Keratinocyte (primary cell): ENCODE data around the gene PLEKHD1.

Experiments
- EZH2 ChIP-seq: IDR thresholded peaks from one replicate; pipeline ENCODE4 v1.6.1; 2012; ENCODE audit warnings: inconsistent platforms, mild to moderate bottlenecking, low read length, moderate library complexity
- TF ChIP-seq, protein P1 (sequence below), 3 experiments: IDR thresholded peaks in 1 of 3; conservative IDR thresholded peaks in 1 of 3; optimal IDR thresholded peaks in 1 of 3; 2 replicates in 2 of 3; 3 replicates in 1 of 3; pipeline versions ENCODE3 to v1.5.1; 2011; ENCODE audit warnings: low read length in 3 of 3, mild to moderate bottlenecking in 3 of 3, moderate library complexity in 2 of 3, control low read depth in 1 of 3, inconsistent platforms in 1 of 3; ENCODE audit not compliant: insufficient read depth in 2 of 3; ENCODE audit errors: extremely low read depth in 1 of 3

DNA sequence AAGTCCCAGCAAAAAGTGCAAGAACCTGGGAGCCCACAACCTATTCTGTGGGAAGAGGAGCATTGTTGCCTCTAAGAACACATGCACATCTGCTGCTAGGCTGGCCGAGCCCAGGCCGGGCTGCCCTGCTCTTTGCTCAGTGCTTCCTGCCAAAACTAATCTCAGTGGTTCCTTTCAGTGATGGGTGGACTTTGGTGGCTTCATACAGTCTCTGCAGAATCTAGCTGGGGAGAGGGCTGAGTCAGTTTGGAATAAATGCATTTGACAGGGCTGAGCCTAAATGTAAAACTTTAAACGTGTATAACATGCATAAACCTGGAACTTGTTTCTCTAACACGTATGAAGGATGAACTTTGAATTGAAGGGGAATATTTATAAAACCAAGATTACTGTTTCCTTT, 45.6 kb downstream of the PLEKHD1 start:
- TF ChIP-seq EZH2 = no peak
- TF ChIP-seq, protein P1, sequence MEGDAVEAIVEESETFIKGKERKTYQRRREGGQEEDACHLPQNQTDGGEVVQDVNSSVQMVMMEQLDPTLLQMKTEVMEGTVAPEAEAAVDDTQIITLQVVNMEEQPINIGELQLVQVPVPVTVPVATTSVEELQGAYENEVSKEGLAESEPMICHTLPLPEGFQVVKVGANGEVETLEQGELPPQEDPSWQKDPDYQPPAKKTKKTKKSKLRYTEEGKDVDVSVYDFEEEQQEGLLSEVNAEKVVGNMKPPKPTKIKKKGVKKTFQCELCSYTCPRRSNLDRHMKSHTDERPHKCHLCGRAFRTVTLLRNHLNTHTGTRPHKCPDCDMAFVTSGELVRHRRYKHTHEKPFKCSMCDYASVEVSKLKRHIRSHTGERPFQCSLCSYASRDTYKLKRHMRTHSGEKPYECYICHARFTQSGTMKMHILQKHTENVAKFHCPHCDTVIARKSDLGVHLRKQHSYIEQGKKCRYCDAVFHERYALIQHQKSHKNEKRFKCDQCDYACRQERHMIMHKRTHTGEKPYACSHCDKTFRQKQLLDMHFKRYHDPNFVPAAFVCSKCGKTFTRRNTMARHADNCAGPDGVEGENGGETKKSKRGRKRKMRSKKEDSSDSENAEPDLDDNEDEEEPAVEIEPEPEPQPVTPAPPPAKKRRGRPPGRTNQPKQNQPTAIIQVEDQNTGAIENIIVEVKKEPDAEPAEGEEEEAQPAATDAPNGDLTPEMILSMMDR (optimal IDR thresholded peaks at IDR 0.05 in 1 of 3, IDR thresholded peaks at IDR 0.05 in 1 of 3, conservative IDR thresholded peaks at IDR 0.05 in 1 of 3; ENCODE audit: extremely low read depth in 1 of 3, insufficient read depth in 2 of 3, low read length in 3 of 3) = no peak
